ENCODE data around the gene LRRC3C.

Gene LRRC3C

DNA sequence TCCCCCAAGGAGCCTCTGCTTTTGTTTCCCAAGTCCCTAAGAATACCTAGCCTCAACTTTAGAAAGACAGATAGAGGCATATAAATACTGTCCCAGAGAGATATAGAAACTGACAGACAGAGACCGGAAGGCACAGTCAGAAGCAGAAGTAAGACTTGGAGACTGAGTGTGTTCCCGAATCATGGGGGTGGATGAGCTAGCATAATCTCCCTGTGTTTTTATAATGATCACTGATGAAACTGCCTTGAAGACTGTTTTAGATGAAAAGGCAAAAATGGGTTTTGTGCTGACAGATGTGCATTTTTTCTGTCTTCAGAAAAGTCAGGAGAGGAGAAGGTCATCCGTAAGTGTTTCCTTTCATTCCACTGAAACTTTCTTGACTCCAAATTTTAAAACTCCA is 44.7 kb downstream of the LRRC3C start:
- TF ChIP-seq, protein P1, sequence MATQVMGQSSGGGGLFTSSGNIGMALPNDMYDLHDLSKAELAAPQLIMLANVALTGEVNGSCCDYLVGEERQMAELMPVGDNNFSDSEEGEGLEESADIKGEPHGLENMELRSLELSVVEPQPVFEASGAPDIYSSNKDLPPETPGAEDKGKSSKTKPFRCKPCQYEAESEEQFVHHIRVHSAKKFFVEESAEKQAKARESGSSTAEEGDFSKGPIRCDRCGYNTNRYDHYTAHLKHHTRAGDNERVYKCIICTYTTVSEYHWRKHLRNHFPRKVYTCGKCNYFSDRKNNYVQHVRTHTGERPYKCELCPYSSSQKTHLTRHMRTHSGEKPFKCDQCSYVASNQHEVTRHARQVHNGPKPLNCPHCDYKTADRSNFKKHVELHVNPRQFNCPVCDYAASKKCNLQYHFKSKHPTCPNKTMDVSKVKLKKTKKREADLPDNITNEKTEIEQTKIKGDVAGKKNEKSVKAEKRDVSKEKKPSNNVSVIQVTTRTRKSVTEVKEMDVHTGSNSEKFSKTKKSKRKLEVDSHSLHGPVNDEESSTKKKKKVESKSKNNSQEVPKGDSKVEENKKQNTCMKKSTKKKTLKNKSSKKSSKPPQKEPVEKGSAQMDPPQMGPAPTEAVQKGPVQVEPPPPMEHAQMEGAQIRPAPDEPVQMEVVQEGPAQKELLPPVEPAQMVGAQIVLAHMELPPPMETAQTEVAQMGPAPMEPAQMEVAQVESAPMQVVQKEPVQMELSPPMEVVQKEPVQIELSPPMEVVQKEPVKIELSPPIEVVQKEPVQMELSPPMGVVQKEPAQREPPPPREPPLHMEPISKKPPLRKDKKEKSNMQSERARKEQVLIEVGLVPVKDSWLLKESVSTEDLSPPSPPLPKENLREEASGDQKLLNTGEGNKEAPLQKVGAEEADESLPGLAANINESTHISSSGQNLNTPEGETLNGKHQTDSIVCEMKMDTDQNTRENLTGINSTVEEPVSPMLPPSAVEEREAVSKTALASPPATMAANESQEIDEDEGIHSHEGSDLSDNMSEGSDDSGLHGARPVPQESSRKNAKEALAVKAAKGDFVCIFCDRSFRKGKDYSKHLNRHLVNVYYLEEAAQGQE (IDR thresholded peaks at IDR 0.05; ENCODE audit: insufficient read depth in 1 of 2, low read depth in 2 of 2, low read length in 2 of 2), result no peak
- TF ChIP-seq FOXP2 (optimal IDR thresholded peaks at IDR 0.05; ENCODE audit: borderline replicate concordance, extremely low read depth, extremely low read length, insufficient read depth) (no peak), TAF1 (IDR thresholded peaks at IDR 0.05; ENCODE audit: borderline replicate concordance, insufficient read depth, low read length) (no peak), POLR2AphosphoS5 (IDR thresholded peaks at IDR 0.05; ENCODE audit: low read depth, low read length) (no peak), SIN3A (IDR thresholded peaks at IDR 0.05; ENCODE audit: borderline replicate concordance, insufficient read depth, low read length) (no peak)

DNA sequence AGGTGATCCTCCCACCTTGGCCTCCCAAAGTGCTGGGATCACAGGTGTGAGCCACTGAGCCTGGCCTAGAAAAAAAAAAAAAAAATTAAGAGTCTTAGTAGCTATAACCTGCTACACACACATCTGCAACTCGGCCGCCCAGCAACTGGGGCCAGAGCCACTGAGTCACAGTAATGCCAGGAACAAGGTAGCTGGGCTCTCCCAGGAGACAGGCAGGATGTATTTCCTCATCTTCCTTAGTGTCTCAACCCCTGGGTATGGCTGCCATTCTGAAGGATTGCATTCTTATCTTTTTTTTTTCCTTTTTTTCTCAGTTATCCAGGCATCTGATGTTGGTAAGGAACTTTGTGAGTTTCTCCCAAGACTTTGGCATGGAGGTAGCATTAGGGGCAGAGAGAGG is 46.0 kb downstream of the LRRC3C start:
- TF ChIP-seq, protein P1 (IDR thresholded peaks at IDR 0.05; ENCODE audit: insufficient read depth in 1 of 2, low read depth in 2 of 2, low read length in 2 of 2), result no peak
- TF ChIP-seq POLR2AphosphoS5 (IDR thresholded peaks at IDR 0.05; ENCODE audit: low read depth, low read length) (no peak), SIN3A (IDR thresholded peaks at IDR 0.05; ENCODE audit: borderline replicate concordance, insufficient read depth, low read length) (no peak), FOXP2 (optimal IDR thresholded peaks at IDR 0.05; ENCODE audit: borderline replicate concordance, extremely low read depth, extremely low read length, insufficient read depth) (no peak), TAF1 (IDR thresholded peaks at IDR 0.05; ENCODE audit: borderline replicate concordance, insufficient read depth, low read length) (no peak)

DNA sequence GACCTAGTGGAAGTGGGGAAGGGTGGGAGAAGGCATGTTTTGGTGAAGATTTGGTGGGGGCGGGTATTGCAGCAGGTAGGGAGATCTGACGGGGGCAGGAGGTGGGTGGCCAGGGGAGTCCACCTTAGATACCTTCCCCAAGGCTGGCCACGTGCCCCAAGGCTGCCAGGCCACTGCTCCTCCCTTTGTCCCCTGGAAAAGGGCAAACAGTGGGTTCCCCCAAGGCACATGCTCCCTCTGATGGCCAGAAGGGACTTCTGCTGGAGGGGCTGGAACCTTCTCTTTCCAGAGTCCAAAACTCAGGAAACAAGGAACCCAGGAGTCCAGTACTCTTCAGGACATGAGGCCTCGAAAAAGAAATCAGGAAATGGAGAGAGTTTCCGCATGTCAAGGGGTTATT is 46.9 kb downstream of the LRRC3C start:
- TF ChIP-seq, protein P1 (IDR thresholded peaks at IDR 0.05; ENCODE audit: insufficient read depth in 1 of 2, low read depth in 2 of 2, low read length in 2 of 2), result no peak
- TF ChIP-seq POLR2AphosphoS5 (IDR thresholded peaks at IDR 0.05; ENCODE audit: low read depth, low read length) (no peak), TAF1 (IDR thresholded peaks at IDR 0.05; ENCODE audit: borderline replicate concordance, insufficient read depth, low read length) (no peak), SIN3A (IDR thresholded peaks at IDR 0.05; ENCODE audit: borderline replicate concordance, insufficient read depth, low read length) (no peak), FOXP2 (optimal IDR thresholded peaks at IDR 0.05; ENCODE audit: borderline replicate concordance, extremely low read depth, extremely low read length, insufficient read depth) (no peak)

DNA sequence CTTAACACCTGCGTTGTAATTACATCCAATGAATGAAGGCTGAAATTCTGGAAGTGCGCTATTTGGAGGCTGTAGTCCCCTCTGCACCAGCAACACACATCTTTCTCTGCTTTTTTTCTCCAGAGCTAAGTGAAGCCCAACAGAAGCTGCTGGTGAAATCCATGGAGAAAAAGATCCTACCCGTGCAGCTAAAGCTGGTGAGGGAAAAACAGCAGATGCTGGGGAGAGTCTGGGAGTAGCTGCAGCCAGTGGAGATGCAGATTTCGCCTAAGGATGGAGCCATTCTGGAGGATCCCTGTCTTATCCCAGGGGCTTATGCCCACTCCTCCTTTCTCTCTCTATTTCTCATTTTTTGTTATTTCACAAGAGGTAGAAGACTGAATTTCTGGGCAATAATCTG is 48.3 kb downstream of the LRRC3C start:
- TF ChIP-seq SIN3A (IDR thresholded peaks at IDR 0.05; ENCODE audit: borderline replicate concordance, insufficient read depth, low read length) (no peak), TAF1 (IDR thresholded peaks at IDR 0.05; ENCODE audit: borderline replicate concordance, insufficient read depth, low read length) (no peak), FOXP2 (optimal IDR thresholded peaks at IDR 0.05; ENCODE audit: borderline replicate concordance, extremely low read depth, extremely low read length, insufficient read depth) (no peak), POLR2AphosphoS5 (IDR thresholded peaks at IDR 0.05; ENCODE audit: low read depth, low read length) (no peak)
- TF ChIP-seq, protein P1 (IDR thresholded peaks at IDR 0.05; ENCODE audit: insufficient read depth in 1 of 2, low read depth in 2 of 2, low read length in 2 of 2), result no peak

Data from PFSK-1 (cell line).